Measurements from ENCODE around the gene STRN3.

The STRN3 gene

GRCh38 chr14:31036552-31036951 is 10.4 kb upstream of the STRN3 start:
- Histone ChIP-seq H3K27ac (ENCODE audit: low read depth, low read length) (no peak overlapping the region), H3K27me3 (ENCODE audit: insufficient read depth, low read length) (no peaks in the 10 kb centered on the region), H3K36me3 (ENCODE audit: insufficient read depth, low read length) (no peaks in the 10 kb centered on the region), H3K9ac (ENCODE audit: low read depth, low read length) (no peak overlapping the region), H3K9me3 (ENCODE audit: insufficient read depth, low read depth, low read length) (no peaks in the 10 kb centered on the region), H3K4me3 (ENCODE audit: low read length) (no peak overlapping the region), H3K4me1 (ENCODE audit: insufficient read depth, low read length) (peaks cover 9% of the 10 kb centered on the region; the same call in 1 of the 2 replicates)
- 92% methylated on average over 4 of the region's 4 CpGs for WGBS

GRCh38 chr14:31030469-31030868 is 4.3 kb upstream of the STRN3 start:
- no peaks in the 10 kb centered on the region for H3K36me3 ChIP-seq (ENCODE audit: insufficient read depth, low read length)
- peaks cover 3% of the 10 kb centered on the region for H3K4me1 ChIP-seq (ENCODE audit: insufficient read depth, low read length)
- H3K9me3 ChIP-seq (ENCODE audit: insufficient read depth, low read depth, low read length) = no peaks in the 10 kb centered on the region
- 92% methylated on average over 5 of the region's 5 CpGs for WGBS
- no peaks in the 10 kb centered on the region for H3K27me3 ChIP-seq (ENCODE audit: insufficient read depth, low read length)
- H3K9ac ChIP-seq (ENCODE audit: low read depth, low read length) = no peak overlapping the region
- no peak overlapping the region for H3K27ac ChIP-seq (ENCODE audit: low read depth, low read length)
- no peak overlapping the region for H3K4me3 ChIP-seq (ENCODE audit: low read length)

- Histone ChIP-seq H3K36me3 (ENCODE audit: insufficient read depth, low read length) (no peaks in the 10 kb centered on the region), H3K4me1 (ENCODE audit: insufficient read depth, low read length) (peaks cover 8% of the 10 kb centered on the region), H3K27ac (ENCODE audit: low read depth, low read length) (no peak overlapping the region), H3K9me3 (ENCODE audit: insufficient read depth, low read depth, low read length) (no peaks in the 10 kb centered on the region), H3K4me3 (ENCODE audit: low read length) (no peak overlapping the region), H3K27me3 (ENCODE audit: insufficient read depth, low read length) (no peaks in the 10 kb centered on the region), H3K9ac (ENCODE audit: low read depth, low read length) (no peak overlapping the region)
- 94% methylated on average over 3 of the region's 3 CpGs for WGBS
These were observed 3.1 kb upstream of the STRN3 start for GRCh38 chr14:31029016-31029970.

GRCh38 chr14:31027847-31028246 is 1.7 kb upstream of the STRN3 start:
- Histone ChIP-seq H3K9ac (ENCODE audit: low read depth, low read length) (no peak overlapping the region), H3K27me3 (ENCODE audit: insufficient read depth, low read length) (no peaks in the 10 kb centered on the region), H3K9me3 (ENCODE audit: insufficient read depth, low read depth, low read length) (no peaks in the 10 kb centered on the region), H3K27ac (ENCODE audit: low read depth, low read length) (no peak overlapping the region), H3K36me3 (ENCODE audit: insufficient read depth, low read length) (no peaks in the 10 kb centered on the region), H3K4me1 (ENCODE audit: insufficient read depth, low read length) (peaks cover 16% of the 10 kb centered on the region), H3K4me3 (ENCODE audit: low read length) (peak overlapping the region; percentile 97)
- WGBS = no CpG with 5 or more reads among the region's 1 CpG

DNA sequence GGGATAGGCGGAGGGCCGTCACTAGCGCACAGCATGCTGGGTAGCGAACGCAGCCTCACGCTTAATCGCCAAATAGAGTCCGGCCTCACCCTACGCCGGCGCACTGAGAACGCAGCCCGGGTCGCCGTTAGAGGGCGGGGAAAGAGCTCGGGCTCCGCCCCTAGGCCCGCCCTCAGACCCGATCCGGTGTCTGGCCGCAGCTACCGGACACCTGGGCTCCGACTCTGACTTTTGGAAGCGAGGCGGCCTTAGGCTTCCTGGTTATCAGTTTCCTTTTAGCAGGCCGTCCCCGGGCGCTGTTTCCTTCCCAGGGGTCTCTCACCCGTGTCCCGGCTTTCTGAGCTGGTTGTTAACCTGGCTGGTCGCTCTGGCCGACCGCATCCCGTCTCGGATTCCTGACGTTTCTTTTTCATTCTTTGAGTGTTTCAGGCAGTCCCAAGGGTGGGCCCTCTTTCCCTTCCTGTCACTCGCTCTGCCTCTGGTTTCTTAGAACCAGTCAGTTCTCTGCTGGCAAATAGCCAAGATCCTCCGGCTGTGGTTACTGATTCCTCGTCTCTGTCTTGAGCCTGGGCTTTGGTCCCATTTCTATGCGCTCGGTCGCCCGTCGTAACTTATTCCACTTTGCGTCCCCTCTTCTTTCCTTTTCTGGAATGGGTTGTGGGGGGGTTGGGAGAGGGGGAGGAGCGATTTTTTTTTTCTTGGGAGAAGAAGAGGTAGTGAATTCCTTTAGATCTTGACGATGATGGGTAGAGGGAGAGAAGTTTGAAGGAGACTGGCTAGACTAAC is 464 bp upstream of the STRN3 start:
- under 1% methylated on average over 44 of the region's 48 CpGs for WGBS
- Histone ChIP-seq H3K9me3 (ENCODE audit: insufficient read depth, low read depth, low read length) (no peaks in the 10 kb centered on the region), H3K9ac (ENCODE audit: low read depth, low read length) (peak overlapping the region; percentile 40; the same call in 1 of the 2 replicates), H3K4me1 (ENCODE audit: insufficient read depth, low read length) (peaks cover 16% of the 10 kb centered on the region), H3K4me3 (ENCODE audit: low read length) (peak overlapping the region; percentile 97), H3K27me3 (ENCODE audit: insufficient read depth, low read length) (no peaks in the 10 kb centered on the region), H3K36me3 (ENCODE audit: insufficient read depth, low read length) (peaks cover 6% of the 10 kb centered on the region), H3K27ac (ENCODE audit: low read depth, low read length) (peak overlapping the region; percentile 97; the same call in 1 of the 2 replicates)

DNA sequence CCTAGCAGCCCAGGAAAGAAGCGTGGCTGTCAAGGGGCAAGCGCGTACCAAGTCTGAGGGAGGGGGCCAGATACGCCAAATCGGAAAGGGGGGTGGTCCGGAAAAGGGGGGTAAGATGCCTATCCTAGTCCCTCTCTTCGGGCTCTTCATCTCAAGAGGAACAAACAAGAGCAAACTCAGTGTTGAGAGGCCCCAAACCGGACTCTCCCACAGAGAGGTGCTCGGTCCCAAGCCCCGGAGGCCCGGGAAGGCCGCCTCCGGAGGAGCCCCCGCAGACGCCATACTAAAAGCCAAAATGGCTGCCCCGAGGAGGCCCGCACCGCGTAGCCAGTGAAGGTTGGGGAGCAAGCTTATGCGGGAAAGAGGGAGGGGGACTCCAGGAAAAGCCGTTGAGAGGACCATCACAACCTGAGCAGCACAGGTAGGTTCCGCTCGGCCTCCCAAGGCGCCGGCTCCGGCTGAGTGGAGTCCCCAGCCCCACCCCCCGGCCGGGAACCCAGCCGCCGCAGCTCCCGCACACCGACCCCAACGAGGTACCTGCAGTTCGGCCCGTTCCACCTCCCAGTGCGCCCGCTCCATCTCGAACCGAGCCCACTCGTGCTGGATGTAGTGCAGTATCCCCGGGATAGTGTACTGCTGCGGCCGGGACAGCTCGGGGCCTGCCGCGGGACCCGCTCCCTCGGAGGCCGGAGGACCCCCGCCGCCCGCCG is 657 bp downstream of the STRN3 start, which contains the start of gene AP4S1:
TSS of gene AP4S1 (plus strand) at position 283 of the 710 bp plus-strand sequence. CDS start 40,548 bp downstream, outside the sequence.
- Histone ChIP-seq H3K27ac (ENCODE audit: low read depth, low read length) (peak within 1 kb of the TSS; percentile 97), H3K27me3 (ENCODE audit: insufficient read depth, low read length) (no peaks in the 10 kb centered on the region)
- under 1% methylated on average over 53 of the region's 53 CpGs for WGBS

DNA sequence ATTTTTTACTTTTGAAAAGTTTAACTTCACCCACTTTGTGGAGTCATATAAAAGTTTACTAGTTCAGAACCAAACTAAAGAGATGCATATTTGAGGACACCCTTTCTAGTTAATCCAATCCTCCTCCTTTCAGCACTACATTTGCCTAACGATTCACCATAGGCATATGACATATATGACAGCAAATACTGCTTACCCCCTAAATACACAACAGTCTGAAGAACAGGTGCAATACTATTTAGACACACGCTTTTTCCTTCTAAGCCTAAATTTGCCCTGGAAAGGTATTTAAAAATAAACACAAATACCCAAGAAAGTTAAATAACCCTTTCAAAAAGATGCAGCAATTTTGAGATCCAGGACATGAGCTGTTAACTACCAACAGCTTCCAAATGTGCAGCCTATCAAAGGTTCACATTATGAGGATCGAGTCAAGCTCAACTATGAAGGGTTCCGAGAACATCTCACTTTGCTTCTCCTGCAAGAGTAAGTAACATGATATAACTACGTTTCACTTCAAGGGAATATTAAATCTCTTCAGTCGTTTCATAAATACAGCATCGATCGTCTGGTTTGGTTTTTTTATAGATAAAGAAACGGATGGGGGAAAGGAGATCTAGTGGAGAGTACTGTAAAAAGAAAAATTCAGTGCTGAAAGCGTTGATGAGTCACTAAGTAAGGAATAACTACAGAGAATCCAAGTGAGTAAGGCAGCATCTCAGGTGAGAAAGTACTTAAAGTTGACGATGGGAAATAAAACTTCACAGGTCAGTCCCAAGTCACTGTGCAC is 1.4 kb downstream of the STRN3 start:
- Histone ChIP-seq H3K9ac (ENCODE audit: low read depth, low read length) (peak overlapping the region; percentile 96), H3K4me3 (ENCODE audit: low read length) (peak overlapping the region; percentile 97), H3K36me3 (ENCODE audit: insufficient read depth, low read length) (peaks cover 23% of the 10 kb centered on the region), H3K9me3 (ENCODE audit: insufficient read depth, low read depth, low read length) (no peaks in the 10 kb centered on the region), H3K4me1 (ENCODE audit: insufficient read depth, low read length) (peaks cover 16% of the 10 kb centered on the region), H3K27ac (ENCODE audit: low read depth, low read length) (peak overlapping the region; percentile 97), H3K27me3 (ENCODE audit: insufficient read depth, low read length) (no peaks in the 10 kb centered on the region)
- 18% methylated on average over 10 of the region's 11 CpGs for WGBS

More for the DNA sequence above, 657 bp downstream of the STRN3 start, which contains the start of gene AP4S1:
- Histone ChIP-seq H3K9me3 (ENCODE audit: insufficient read depth, low read depth, low read length) (no peaks in the 10 kb centered on the region), H3K4me1 (ENCODE audit: insufficient read depth, low read length) (peaks cover 16% of the 10 kb centered on the region), H3K9ac (ENCODE audit: low read depth, low read length) (peak within 1 kb of the TSS; percentile 96), H3K36me3 (ENCODE audit: insufficient read depth, low read length) (peaks cover 17% of the 10 kb centered on the region), H3K4me3 (ENCODE audit: low read length) (peak within 1 kb of the TSS; percentile 97)

DNA sequence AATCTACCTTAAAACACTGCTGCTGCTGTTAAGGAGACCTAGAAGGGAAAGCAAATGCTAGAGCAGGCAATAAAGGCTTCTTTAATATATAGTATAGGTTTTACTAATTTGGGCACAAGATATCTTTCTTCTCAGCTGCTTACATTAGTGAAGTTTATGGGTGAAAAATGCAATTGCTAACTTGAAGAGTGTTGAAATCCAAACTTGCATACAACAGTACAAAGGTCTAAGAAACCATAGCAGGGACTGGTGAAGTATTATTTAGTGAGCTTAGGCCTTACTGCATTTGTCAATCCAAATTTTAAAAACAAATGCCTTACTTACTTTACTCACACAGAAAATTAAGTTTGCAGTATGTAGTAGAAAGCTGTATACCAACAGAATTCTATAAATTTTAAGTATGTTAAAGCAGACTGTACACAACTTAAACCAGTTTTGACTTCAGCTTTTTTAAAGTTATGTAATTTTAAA is 2.1 kb downstream of the STRN3 start:
- Histone ChIP-seq H3K27me3 (ENCODE audit: insufficient read depth, low read length) (no peaks in the 10 kb centered on the region), H3K4me3 (ENCODE audit: low read length) (peak overlapping the region; percentile 97), H3K27ac (ENCODE audit: low read depth, low read length) (no peak overlapping the region), H3K9me3 (ENCODE audit: insufficient read depth, low read depth, low read length) (no peaks in the 10 kb centered on the region), H3K9ac (ENCODE audit: low read depth, low read length) (peak overlapping the region; percentile 12; the same call in 1 of the 2 replicates), H3K36me3 (ENCODE audit: insufficient read depth, low read length) (peaks cover 24% of the 10 kb centered on the region), H3K4me1 (ENCODE audit: insufficient read depth, low read length) (peaks cover 16% of the 10 kb centered on the region)

DNA sequence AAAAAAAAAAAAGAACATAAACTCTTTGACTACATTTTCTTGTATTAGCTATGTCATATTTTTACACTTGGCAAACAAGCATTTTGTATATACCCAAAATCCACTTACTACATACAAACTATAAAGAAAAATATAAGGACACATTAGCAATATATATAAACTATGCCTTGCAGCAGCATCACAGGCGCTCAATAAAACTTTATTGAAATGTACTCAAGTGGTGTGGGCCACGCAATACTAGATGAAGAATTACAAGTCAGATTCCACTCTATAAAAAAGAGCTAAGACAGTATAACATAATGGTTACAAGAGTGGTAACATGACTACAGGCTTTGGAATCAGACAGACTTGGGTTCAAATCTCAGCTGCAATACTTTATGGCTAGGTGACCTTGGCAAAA is 3.8 kb downstream of the STRN3 start:
- peaks cover 14% of the 10 kb centered on the region for H3K4me1 ChIP-seq (ENCODE audit: insufficient read depth, low read length)
- H3K9ac ChIP-seq (ENCODE audit: low read depth, low read length) = no peak overlapping the region
- 0% methylated on average over 1 of the region's 2 CpGs for WGBS
- no peak overlapping the region for H3K4me3 ChIP-seq (ENCODE audit: low read length)
- peaks cover 29% of the 10 kb centered on the region for H3K36me3 ChIP-seq (ENCODE audit: insufficient read depth, low read length)
- no peaks in the 10 kb centered on the region for H3K9me3 ChIP-seq (ENCODE audit: insufficient read depth, low read depth, low read length)
- no peak overlapping the region for H3K27ac ChIP-seq (ENCODE audit: low read depth, low read length)
- no peaks in the 10 kb centered on the region for H3K27me3 ChIP-seq (ENCODE audit: insufficient read depth, low read length)

- Histone ChIP-seq H3K9ac (ENCODE audit: low read depth, low read length) (no peak overlapping the region), H3K4me3 (ENCODE audit: low read length) (no peak overlapping the region), H3K36me3 (ENCODE audit: insufficient read depth, low read length) (peaks cover 29% of the 10 kb centered on the region), H3K4me1 (ENCODE audit: insufficient read depth, low read length) (peaks cover 14% of the 10 kb centered on the region), H3K27ac (ENCODE audit: low read depth, low read length) (no peak overlapping the region), H3K9me3 (ENCODE audit: insufficient read depth, low read depth, low read length) (no peaks in the 10 kb centered on the region), H3K27me3 (ENCODE audit: insufficient read depth, low read length) (no peaks in the 10 kb centered on the region)
- 95% methylated on average over 4 of the region's 4 CpGs for WGBS
These were observed 4.6 kb downstream of the STRN3 start for GRCh38 chr14:31021576-31021949.
